GF-D8 (cell line): ENCODE data around the gene IGDCC3.
"Not testable (repeated sequence)": the region's sequence is repeated elsewhere in the genome, so short reads cannot be mapped to it uniquely, and the experiment has no call there.

Experiments used
- DNase-seq: peaks from one replicate; lab custom pipeline; 2025; lab: John Stamatoyannopoulos, UW

IGDCC3 gene

DNA sequence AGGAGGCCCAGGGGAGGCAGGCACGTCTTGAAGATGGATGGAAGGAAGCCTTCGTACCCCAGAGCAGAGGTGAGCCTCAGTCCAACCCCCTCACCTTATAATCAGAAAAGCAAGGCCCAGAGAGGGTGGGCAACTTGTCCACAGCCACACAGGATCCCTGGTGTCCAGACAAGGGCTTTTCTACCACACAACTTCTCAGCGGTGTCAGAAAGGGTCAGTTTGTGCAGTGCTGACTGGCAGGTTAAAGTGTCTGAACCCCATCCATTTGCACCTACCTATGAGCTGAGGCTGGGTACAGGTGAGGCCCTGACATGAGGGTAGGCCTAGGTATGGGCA is 8.6 kb downstream of the IGDCC3 start:
- no peak for DNase-seq

DNA sequence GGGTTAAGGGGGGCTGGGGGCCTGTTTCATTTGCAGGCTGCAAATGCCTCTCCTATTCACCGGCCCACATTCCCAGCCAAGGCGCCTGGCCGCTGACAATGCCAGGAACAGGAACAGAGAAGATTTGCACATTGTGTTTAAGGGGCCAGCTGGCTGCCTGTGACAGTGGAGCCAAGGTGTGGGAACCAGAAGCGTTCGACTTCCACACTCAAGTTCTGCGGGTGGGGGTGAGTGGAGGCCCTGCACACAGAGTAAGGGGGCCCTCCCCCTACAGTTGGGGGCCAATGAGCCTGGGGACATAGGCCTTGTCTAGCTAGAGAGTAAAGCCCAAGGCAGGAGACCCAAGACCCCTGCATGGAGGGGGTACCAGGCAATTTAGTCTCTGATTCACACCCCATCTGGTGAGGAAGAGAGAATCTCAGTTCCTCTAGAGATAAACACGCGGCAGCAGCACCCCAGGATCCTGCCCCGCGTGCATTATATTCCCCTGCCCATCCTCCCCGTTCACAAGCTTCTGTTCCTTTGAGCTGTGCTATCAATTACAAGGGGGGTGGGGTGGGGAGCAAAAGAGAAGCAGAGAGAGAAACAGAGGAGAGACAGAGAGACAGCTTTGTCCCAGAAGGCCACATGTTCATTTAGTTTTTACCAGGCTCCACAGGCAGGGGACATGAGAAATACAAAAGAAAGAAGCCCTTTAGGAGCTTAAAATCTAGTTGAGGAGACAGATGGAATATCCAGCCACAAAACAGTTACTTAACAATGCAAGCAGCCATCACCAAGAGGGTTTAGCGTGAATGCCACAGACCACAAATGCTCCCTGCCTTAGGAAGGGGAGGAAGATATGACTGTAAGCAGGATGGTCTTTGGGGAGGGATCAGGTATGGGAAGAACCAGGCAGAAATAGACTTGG is 9.2 kb downstream of the IGDCC3 start:
- DNase-seq: no peak

DNA sequence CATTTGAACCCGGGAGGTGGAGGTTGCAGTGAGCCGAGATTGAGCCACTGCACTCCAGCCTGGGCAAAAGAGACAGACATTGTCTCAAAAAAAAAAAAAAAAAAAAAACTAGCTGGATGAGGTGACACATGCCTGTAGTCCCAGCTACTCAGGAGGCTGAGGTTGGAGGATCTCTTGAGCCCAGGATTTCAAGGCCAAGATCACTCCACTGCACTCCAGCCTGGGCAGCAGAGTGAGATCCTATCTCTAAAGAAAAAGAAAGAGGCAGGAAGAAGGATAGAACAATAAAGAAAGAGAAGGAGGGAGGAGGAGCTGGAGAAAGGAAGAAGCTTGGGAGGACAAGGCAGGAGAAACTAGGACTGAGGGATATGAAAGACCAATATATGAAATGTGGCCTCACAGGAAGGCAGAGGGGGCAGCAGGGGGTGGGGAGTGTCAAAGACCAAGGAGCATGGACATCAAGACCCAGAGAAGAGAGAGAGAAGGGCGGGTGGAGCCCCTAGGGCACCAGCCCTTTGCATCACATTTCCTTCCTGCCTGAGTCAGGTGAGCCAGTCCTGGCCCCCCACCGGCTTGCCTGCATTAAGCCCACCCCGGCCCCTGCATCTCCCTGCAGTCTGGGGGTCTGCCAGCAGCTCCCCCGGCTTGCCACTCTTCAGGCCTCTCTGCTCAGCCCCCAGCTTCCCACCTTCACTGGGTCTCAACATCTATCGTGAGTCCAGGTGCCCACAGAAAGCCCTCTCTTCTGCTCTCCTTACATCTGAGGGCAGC is 11.5 kb downstream of the IGDCC3 start:
- no peak for DNase-seq

DNA sequence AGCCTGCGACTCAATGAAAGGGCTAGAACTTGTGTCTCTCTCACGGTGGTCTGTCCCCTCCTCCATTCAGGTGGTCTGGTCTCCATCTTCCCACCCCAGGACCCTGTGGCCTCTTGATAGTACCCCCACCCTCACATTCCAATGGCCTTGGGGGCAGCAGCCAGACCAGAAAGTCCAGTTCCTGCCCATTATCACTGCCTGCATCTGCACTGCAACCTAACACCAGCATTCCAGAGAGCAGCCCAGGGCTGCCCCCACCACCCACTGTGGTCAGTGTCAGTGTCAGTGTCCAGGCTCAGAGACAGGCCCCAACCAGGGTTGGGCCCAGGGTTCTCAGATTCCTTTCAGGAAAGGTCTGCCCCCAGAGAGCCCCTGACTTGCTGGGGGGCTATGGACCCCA is 12.6 kb downstream of the IGDCC3 start:
- no peak for DNase-seq

DNA sequence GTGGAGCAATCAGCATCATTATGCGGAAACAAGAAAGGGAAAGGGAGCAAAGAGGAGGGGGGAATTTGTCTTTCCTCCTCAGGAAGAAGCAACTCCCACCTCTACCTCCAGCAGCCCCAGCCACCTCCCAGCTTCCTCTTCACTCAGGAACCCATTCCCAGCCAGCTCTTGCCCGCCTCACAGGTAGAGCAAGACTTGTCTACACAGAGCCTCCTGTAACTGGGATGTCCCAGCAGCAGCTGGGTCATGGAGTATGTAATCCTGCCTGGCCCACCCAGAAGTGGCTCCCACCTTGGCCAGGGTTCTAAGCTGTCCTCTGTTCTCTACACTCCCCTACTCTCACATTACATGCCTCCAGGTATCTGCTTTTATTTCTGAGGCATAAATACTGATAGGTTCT is 14.0 kb downstream of the IGDCC3 start:
- no peak for DNase-seq

DNA sequence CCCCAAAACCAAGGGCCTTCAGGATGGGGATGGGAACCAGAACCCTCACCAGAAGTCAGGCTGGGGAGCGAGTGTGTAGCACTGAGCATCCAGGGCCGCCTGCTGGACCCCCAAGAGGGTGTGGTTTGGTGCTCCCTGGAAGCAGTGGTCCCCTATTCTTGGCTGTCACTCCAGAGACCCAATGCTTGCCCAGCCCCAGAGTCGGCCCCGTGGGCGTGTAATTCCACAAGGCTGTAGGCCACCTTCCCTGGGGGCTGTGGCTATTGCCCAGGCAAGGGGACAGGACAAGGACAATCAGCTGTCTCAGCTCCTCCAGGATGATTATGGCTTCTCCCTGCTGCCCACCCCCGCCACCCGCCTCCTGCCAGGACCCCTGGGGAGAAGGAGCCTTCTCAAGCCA is 14.5 kb downstream of the IGDCC3 start:
- no peak for DNase-seq

DNA sequence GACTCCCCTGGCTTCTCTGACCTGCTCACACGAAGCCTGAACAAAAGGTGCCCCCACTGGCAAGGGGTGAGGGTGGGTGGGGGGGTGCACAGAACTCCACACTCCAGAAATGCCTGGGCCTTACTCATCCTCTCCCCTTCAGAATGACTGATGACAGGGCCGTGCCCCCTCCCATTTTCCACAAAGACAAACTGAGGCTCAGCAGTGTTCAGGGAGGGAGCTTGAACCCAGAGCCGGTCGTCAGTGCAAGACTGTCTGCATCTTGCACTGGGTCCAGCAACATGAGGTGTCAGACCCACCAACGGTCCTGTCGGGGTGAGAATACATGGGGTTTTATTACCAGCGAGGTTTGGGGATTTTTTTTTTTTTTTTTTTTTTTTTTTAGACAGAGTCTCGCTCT is 15.3 kb downstream of the IGDCC3 start:
- no peak for DNase-seq

DNA sequence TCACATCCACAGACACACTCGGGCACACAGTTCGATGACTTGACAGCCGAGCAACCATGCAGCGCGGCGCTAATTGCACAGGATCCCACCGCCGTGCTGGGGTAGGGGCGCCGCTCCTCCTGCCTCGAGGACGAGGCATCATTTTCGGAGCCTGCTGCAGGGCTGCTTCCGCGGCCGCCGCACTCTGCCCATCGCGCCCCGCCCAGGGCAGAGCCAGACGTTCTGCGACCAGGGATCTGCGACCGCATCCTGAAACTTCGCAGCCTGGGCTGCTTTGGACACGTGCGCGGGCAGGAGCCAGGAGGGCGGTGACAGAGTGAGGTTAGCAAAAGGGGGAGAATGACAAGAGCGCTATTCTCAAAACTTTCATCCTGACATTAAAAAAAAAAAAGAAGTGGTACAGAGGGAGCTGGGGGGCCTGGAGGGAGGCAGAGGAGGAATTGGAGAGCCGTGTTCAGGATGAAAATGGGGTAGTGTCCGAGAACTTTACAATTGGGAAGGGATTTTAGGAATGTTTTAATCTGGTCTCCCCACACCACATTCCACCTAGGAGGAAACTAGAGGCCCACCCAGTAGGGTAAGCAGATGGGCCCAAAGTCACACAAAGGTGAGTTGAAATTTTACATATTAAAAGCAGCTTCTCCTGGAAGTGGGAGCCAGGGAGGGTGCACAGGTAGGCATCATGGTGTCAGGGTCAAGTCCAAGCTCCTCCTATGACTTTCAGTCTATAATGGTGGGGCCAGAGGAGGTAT is 15.9 kb downstream of the IGDCC3 start:
- DNase-seq: no peak

DNA sequence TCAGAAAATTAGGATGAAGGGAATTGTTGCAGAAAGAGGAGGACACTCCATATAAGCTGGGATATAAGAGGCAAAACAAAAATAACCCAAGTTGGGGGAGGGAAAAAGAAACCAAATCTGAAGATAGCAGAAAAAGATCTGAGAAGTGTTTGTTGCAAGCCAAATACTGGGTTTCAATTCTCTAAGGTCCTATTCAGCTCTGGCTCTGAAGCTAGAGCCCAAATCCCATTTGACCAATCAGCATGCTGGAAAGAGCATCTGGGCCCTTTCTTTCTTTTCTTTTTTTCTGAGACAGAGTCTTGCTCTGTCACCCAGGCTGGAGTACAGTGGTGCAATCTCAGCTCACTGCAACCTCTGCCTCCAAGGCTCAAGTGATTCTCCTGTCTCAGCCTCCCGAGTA is 17.3 kb downstream of the IGDCC3 start:
- DNase-seq: no peak

DNA sequence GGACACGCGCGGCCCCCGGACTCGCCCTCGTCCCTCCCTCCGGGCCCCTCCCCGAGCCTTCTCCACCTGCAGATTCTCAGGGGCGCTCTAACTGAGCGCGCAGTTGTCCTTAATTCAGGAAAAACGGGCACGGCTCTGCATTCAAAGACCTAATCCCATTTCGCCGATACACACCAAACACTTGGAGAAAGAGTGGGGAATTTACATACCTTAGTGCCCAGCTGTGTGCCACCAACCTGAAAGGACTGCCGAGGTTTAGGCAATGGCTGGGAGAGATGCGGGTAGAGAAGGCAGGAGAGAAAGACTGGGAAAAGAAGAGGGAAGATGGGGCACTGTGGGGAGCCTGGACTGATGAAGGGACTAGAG is 21.8 kb downstream of the IGDCC3 start:
- no peak for DNase-seq

DNA sequence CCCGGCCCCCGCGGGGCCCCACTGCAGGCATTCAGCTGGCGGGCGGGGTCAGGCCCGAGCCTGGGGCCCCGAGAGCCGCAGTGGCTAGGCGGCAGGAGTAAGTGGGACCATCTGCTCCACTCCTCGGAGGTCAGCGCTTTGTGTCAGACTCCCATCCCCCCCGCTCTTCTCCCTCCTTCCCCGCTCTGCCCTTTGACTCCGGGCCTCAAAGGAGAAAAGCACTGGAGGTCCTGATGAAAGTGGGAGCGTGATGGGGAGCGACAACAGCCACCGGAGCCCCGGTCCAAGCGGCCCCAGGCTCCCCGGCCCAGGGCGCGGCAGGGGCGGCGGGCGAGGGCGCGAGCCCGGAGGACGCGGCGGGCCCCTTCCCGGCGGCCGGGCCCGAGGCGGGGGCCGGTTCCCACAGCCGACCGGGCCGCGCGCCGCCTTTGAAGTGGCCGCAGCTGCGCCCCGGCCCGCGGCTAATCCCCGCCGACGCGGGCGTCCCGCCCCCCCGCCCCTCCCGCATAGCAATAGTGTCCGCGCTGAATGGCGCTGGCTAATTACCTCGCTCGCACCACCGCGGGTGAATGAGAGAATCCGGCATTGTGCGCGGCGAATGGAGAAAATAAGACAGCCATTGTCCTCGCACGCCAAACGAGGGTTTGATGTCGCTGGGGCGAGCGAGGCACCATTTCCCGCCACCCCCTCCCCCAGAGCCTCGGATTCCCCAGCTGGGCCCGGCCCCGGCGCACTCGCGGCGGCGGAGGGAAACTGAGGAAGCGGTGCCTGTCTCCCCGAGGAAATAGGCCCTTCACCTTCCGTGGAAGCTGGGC is 22.4 kb downstream of the IGDCC3 start:
- no peak for DNase-seq

DNA sequence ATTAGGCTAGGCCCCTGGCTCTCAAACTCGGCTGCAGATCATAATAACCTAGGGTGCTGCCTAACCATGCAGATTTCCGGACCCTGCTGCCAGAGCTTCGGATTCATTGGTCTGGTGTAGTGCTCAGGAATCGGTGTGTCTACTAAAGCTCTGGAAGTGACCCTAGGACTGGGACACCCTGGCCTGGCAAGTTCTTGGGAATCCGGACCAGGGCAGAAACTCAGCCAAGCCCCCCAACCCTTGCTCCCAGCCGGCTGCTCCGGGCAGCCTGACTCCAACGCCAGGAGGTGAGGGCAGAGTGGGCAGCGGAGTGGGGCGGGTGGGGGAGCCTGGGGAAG is 23.0 kb downstream of the IGDCC3 start:
- DNase-seq: no peak

DNA sequence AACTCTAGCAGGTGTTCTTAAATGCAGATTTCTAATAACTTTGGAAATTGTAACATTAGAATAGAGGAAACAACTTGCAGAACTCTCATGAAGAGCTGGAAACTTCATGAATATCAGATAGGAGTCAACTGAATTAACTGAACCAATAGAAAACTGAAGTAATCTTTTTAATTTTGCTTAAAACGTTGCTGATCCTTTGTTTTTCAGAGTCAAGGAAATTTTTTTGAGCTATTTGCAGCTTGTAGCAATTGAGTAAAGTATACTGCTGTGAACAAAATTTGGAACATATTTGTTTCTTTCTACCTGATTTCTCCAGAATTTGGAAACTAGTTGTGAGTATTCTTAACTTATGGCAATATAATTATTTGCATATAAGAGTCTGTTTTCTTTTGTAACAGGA is 25.8 kb downstream of the IGDCC3 start:
- DNase-seq: not testable (repeated sequence)

DNA sequence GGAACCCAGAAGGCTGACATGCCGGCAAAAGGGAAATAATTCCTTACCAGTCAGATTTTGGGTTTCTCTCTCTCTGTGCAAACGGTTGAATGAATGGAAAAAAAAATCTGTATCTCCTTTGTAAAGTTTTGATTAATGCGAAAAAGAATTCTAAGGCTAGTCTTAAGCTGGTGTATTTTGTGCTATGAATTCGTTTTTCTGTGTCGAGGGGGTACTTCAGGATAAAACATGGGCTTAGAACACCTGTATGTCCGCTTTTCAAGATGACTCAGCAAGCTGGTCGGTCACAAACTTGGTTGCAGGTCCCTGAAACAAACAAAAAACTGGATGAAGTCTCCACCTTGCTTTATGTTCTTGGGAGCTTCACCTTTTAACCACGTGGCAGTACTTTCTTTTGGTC is 28.5 kb downstream of the IGDCC3 start:
- no peak for DNase-seq

DNA sequence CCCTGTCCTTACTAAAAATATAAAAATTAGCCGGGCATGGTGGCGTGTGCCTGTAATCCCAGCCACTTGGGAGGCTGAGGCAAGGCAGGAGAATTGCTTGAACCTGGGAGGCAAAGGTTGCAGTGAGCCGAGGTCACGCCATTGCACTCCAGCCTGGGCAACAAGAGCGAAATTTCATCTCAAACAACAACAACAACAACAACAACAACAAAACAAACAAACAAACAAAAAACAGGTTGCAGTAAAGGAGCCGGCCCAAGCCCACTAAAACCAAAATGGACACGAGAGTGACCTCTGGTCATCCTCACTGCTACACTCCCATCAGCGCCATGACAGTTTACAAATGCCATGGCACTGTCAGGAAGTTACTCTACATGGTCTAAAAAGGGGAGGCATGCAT is 30.0 kb downstream of the IGDCC3 start:
- not testable (repeated sequence) for DNase-seq

DNA sequence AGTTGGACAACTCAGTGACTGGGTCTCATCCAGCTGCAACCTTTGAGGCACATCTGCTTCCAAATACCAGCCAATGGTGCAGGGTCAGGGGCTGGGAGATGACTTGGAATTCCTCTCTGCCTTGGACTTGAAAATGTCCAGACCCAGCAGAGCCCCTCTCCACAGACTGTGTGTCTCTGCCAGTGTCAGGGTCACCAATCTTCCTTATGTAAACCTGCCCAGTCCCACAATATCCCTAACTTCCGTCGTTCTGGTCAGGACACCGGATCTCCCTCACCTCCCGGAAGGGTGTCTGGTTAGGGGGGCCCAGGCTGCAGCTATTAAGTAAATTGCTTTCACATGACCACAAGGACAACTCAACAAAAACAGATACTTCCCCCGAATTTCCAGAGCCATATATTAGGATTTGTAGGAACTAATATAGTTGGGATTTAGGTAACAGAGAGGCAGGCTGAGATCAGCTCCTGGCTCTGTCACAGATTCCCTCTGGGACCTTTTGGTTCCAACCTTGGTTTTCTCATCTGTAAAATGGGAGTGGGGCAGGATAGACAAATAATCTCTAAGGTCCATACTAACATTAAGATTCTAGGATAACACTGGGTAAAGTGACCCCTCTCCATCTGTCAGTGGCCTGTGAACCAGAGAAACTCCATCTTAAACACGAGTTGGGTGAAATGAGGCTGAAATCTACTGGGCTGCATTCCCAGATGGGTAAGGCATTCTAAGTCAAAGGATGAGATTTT is 30.8 kb downstream of the IGDCC3 start:
- no peak for DNase-seq

DNA sequence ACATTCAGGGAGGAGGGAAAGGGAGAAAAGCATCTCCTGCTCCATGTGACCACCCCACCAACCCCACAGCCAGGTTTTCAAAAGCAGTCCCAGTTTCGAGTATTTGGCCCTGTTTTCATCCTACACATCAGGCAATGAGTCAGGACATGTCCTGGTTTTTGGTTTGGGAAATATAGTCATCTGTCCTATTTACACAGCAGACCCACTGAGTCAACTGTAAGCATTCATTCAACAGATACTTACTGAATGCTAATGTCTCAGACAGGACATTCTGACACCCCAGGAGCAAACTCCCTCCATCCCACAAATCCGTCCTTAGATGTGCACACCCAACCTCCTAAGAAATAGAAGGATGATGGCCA is 32.9 kb downstream of the IGDCC3 start:
- DNase-seq: no peak

DNA sequence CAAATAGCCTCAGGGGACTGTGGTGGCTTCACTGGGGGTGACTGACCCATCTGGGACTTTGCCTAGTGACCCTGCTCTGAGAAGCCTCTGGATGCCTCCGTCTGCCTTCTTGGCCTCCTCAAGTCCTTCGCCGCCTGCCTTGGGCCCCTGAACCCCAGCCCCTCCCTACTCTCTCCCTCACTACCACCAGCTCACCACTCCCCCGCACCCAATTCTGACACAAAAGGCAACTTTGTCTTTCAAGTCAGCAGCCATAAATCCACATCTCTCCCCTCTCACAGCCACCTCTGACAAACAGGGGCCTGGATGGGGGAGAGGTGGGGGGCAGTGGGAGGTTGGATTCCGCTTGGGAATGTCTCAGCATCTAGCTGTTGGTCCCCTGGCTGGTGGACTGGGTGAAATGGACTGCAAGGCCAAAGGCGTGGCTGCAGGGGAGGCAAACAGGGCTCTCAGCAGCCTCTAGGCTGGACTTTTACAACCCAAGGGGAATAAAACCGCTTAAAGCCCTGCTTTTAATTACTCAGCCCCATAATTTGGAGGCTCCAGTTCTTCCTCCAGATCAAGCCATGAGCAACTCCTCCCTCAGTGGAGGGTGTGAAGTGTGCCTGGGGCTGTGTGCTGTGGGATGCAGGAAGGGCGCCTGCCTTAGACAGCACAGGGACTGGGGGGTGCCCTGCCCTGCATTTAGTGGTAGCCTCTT is 33.4 kb downstream of the IGDCC3 start:
- no peak for DNase-seq

DNA sequence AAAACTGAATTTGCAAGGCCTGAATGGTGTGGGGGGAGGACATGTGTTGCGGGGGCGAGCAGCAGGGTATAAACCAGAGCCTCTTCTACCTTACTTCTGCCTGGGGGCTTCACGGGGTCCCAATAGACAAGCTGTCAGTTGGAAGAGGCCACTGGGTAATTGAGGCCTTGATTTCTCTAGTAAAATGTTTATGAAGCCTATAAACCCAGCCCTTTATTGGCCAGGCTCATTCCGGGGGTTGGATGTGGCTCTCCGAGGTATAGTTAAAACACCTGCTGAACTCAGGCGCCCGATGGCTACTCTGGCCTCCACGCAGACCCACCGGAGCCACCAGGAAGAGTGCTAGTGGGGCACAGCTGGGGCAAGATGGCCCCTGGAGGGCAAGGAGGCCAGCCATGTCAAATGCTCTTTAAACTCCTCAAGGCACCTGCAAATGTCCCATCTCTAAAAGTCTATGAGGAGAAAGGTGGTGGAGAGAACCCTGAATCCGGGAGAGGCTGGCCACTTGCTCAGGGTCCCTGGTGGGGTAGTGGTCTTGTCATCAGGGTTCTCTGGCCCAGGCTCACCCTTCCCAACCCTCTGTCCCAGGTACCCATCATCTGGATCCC is 34.3 kb downstream of the IGDCC3 start:
- no peak for DNase-seq

DNA sequence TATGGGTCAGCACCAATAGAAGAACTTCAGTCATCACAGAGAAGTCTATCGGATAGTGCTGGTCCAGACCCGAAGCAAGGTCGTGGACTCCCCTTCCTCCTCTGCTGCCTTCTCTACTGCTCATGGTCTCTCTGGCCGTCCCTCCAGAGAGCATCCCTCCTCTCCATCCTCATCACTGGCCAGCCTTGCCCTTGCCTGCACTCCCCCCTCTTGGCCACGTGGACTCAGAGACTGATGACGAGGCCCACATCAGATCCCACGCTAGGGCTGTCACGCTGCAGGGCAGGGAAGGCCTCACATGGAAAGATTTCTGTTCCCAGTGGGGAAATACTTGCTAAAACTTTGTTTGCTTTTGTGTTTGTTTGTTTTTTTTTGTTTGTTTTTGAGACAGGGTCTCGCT is 35.3 kb downstream of the IGDCC3 start:
- DNase-seq: no peak
